GM21529 (cell line): ENCODE measurements around the gene LMTK3.
A peak's percentile ranks its signal among the peaks of the same experiment; 100 is the strongest.

Experiments used
- ATAC-seq: cut with Tn5 transposase; IDR thresholded peaks from one replicate; pipeline ENCODE4 v1.9.1; 2021; ENCODE audit not compliant: unreplicated experiment

Gene LMTK3

GRCh38 chr19:48452289-48453190, 59.1 kb downstream of the LMTK3 start:
- no peak for ATAC-seq

DNA sequence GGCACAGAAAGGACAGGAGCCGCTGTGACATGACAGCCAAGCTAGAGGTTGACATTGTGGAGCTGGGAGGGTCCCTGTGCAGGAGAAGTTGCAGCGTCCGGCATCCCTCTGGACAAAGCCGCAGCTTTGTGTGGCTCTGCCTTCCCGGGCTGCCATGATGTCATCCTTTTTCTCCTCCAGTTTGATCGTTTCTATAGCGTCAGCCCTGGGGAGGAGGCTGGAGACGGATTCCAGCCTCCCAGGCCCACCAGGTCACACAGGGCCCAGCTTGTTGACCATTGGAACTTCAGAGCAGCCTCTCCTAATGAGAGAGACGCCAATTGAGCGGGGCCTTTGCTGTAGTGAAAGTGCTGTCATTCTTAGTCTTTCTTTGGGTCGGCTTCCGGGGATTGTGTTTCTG, 60.0 kb downstream of the LMTK3 start:
- ATAC-seq = no peak

GRCh38 chr19:48450863-48451262, 60.8 kb downstream of the LMTK3 start:
- ATAC-seq = no peak

- no peak for ATAC-seq
These were observed 61.2 kb downstream of the LMTK3 start for GRCh38 chr19:48450441-48450840.

DNA sequence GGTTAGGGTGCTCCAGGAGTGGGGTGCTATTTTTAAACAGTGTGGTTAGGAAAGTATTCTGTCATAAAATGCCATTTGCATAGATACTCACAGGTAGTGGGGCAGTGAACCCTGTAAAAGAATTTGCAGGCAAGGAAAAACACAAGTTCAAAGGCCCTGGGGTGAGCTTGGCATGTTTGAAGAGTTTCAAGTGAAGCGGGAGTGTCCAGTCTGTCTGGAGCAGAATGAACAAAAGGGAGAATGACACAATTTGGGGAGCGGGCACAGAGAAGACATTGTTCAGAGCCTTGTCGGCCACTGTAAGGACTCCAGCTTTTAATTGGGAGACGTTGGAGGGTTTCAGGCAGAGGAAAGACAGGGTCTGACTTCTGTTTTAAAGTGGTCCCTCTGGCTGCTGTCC, 63.1 kb downstream of the LMTK3 start:
- ATAC-seq = no peak

DNA sequence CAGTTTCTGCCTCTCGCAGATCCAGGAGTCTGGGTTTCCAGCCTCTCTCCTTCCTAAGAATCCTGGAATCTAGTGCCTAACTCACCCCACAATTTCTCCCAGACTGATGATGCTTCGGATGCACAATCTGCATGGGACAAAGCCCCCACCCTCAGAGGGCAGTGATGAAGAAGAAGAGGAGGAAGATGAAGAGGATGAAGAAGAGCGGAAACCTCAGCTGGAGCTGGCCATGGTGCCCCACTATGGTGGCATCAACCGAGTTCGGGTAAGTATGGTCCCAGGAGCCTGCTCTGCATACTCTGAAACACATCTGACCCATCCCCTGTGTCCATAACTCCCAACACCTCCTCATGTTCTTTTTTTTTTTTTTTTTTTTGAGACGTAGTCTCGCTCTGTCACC, 65.1 kb downstream of the LMTK3 start:
- ATAC-seq = no peak

DNA sequence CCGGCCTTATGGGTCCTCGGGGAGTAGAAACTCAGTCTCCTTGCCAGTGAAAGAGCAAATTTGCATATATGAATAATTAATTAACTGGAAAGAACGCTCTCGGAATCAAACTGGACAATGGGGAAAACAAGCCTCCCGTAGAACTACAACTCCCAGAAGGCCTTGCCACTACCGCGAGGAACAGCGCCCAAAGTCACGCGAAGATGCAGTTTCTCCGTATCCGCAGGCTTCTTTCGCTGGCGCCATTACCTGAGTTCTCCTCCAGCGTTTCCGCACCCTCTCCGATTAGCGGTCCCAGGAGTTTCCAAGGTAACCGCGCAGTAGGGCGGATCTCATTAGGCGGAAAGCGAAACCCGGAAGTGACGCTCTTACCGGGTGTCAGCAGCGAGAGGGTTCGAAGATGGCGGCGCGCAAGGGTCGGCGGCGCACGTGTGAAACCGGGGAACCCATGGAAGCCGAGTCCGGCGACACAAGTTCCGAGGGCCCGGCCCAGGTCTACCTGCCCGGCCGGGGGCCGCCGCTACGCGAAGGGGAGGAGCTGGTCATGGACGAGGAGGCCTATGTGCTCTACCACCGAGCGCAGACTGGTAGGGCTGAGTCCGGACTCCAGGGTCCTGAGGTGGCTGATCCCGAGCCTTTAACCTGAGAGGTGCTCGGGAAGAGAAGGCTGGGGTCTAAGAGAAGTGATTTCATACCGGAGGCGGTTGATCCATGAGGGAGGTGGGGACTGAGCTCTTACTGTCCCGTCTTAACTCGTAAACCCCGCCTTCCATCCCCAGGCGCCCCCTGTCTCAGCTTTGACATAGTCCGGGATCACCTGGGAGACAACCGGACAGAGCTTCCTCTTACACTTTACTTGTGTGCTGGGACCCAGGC, 65.8 kb downstream of the LMTK3 start, which contains the start of gene GRWD1:
GRWD1 (plus strand) TSS at position 378 of the 876 bp plus-strand sequence; CDS start at position 401, 23 bp downstream.
- peak; percentile 83 for ATAC-seq

GRCh38 chr19:48445256-48445605, 66.4 kb downstream of the LMTK3 start:
- ATAC-seq = peak; percentile 29

DNA sequence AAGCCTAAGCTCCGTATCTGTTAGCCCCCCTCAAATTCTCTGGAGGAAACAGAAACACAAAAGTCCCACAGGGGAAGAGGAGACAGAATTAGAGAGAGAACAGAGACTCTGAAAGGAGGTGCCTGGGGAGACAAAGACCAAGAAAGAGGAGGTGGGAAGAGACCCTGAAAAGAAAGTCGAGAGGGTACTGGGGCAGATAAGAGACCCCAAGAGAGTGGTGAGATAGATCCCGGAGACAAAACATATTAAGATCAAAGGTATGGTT, 66.8 kb downstream of the LMTK3 start:
- no peak for ATAC-seq

DNA sequence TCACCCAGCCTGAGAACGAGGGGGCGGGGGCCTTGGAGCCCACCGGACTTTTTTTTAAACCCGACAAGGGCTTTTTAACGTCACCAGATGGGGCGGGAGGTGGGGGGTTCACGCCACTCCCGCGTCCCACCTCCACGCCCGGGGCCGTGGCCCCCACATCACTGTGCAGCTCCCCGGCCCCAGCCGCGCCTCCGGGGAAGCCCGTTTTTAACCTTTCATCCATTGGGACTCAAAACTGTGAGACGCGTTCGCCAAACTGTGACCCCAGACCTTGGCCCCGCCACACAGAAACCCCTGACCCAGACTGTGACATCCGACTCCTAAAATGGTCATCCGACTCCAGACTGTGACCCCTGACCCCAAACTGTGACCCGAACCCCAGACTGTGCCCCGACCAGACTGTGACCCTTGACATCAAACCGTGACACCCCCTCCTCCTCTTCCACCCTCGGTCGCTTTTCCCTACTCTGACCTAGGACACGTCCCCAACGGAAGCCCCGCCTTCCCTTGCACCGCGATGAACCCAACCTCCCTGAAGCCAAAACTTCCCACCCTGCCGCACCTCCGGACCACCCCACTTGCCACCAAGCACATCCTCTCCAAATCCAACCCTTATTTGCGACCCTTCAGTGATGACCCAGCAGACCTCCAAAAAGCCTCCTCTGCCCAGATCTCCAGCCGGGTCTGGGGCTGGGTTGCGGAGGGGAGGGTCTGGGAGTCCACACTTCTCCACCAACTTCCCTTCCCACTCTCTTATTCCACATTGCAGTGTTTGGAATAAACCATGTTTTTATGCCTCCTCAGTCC, 67.3 kb downstream of the LMTK3 start:
- no peak for ATAC-seq

GRCh38 chr19:48443731-48444128, 67.9 kb downstream of the LMTK3 start:
- ATAC-seq = no peak

DNA sequence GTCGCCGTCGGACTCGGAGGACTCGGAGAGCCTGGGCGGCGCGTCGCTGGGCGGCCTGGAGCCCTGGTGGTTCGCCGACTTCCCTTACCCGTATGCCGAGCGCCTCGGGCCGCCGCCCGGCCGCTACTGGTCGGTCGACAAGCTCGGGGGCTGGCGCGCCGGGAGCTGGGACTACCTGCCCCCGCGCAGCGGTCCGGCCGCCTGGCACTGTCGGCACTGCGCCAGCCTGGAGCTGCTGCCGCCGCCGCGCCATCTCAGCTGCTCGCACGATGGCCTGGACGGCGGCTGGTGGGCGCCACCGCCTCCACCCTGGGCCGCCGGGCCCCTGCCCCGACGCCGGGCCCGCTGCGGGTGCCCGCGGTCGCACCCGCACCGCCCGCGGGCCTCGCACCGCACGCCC, 68.4 kb downstream of the LMTK3 start:
- ATAC-seq = no peak

DNA sequence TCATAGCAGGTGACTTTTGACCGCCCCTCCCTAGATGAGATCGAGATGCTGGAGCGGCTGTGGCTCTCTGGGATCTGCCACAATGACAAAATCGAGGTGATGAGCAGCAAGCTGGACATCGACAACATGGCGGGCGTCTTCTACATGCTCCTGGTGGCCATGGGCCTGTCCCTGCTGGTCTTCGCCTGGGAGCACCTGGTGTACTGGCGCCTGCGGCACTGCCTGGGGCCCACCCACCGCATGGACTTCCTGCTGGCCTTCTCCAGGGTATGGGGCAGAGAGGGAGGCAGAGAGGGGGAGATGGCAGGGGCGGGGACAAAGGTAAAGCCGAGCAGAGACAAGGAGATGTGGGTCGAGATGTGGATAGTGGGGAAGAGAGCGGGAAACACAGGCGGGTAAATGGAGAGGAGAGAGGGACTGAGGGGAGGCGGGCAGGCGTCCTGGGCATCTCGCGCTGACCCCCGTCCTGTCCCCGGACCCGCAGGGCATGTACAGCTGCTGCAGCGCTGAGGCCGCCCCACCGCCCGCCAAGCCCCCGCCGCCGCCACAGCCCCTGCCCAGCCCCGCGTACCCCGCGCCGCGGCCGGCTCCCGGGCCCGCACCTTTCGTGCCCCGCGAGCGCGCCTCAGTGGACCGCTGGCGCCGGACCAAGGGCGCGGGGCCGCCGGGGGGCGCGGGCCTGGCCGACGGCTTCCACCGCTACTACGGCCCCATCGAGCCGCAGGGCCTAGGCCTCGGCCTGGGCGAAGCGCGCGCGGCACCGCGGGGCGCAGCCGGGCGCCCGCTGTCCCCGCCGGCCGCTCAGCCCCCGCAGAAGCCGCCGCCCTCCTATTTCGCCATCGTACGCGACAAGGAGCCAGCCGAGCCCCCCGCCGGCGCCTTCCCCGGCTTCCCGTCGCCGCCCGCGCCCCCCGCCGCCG, 69.3 kb downstream of the LMTK3 start:
- ATAC-seq = no peak

GRCh38 chr19:48441360-48442050, 70.1 kb downstream of the LMTK3 start:
- no peak for ATAC-seq

- no peak for ATAC-seq
These were observed 75.0 kb downstream of the LMTK3 start for GRCh38 chr19:48436586-48436985.
